ENCODE data around the gene FPR2. TPM values are rescaled to one million over a fixed set of nuclear protein-coding genes. Genes with fewer than 3 reads are reported as not detected.
A peak's percentile ranks its signal among the peaks of the same experiment; 100 is the strongest.

FPR2 gene
- total and polyA plus RNA-seq, 9 of the 15 experiments (the other 6 are each of a cell fraction or from before 2014, with no cell fraction given), result 0.03 to 0.15 (median 0.07) TPM; not detected in 6

- TF ChIP-seq HEY1 (CRISPR knock-in tag; IDR thresholded peaks at IDR 0.05; ENCODE audit: borderline replicate concordance) (peak; percentile 96; the same call in 1 of the 2 replicates), ZNF12 (CRISPR knock-in tag; IDR thresholded peaks at IDR 0.05) (no peak), ZBTB5 (IDR thresholded peaks at IDR 0.05) (no peak), DNMT1 (IDR thresholded peaks at IDR 0.05) (no peak), POLR2AphosphoS2 (IDR thresholded peaks at IDR 0.05; ENCODE audit: low read length) (no peak), FOXJ3 (CRISPR knock-in tag; IDR thresholded peaks at IDR 0.05) (no peak), ZFX (CRISPR knock-in tag; IDR thresholded peaks at IDR 0.05) (no peak), NFATC3 (IDR thresholded peaks at IDR 0.05) (no peak), KLF6 (CRISPR knock-in tag; IDR thresholded peaks at IDR 0.05; ENCODE audit: borderline replicate concordance) (peak; percentile 99), ZBTB12 (CRISPR knock-in tag; IDR thresholded peaks at IDR 0.05) (peak; percentile 87), ZNF133 (CRISPR knock-in tag; IDR thresholded peaks at IDR 0.05) (peak; percentile 92; the same call in 1 of the 2 replicates), RBBP5 (IDR thresholded peaks at IDR 0.05; ENCODE audit: borderline replicate concordance, insufficient read depth, low read length, poor library complexity, severe bottlenecking) (no peak), ETS2 (tag; IDR thresholded peaks at IDR 0.05; ENCODE audit: borderline replicate concordance, poor library complexity, severe bottlenecking) (peak; percentile 59), ZNF347 (CRISPR knock-in tag; IDR thresholded peaks at IDR 0.05; ENCODE audit: low read depth) (no peak)
- TF ChIP-seq, protein P1, sequence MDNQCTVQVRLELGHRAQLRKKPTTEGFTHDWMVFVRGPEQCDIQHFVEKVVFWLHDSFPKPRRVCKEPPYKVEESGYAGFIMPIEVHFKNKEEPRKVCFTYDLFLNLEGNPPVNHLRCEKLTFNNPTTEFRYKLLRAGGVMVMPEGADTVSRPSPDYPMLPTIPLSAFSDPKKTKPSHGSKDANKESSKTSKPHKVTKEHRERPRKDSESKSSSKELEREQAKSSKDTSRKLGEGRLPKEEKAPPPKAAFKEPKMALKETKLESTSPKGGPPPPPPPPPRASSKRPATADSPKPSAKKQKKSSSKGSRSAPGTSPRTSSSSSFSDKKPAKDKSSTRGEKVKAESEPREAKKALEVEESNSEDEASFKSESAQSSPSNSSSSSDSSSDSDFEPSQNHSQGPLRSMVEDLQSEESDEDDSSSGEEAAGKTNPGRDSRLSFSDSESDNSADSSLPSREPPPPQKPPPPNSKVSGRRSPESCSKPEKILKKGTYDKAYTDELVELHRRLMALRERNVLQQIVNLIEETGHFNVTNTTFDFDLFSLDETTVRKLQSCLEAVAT (IDR thresholded peaks at IDR 0.05), result no peak
Measured at GRCh38 chr19:51786646-51787494, 25.9 kb downstream of the FPR2 start (continued).

Data from K562 (cell line).